HG03066 (cell line): ENCODE data around the gene RAPGEF3.

Source experiments
- ATAC-seq: cut with Tn5 transposase; IDR thresholded peaks from one replicate; pipeline ENCODE4 v1.9.1; 2021; ENCODE audit warnings: low read depth; ENCODE audit not compliant: unreplicated experiment

Gene RAPGEF3

DNA sequence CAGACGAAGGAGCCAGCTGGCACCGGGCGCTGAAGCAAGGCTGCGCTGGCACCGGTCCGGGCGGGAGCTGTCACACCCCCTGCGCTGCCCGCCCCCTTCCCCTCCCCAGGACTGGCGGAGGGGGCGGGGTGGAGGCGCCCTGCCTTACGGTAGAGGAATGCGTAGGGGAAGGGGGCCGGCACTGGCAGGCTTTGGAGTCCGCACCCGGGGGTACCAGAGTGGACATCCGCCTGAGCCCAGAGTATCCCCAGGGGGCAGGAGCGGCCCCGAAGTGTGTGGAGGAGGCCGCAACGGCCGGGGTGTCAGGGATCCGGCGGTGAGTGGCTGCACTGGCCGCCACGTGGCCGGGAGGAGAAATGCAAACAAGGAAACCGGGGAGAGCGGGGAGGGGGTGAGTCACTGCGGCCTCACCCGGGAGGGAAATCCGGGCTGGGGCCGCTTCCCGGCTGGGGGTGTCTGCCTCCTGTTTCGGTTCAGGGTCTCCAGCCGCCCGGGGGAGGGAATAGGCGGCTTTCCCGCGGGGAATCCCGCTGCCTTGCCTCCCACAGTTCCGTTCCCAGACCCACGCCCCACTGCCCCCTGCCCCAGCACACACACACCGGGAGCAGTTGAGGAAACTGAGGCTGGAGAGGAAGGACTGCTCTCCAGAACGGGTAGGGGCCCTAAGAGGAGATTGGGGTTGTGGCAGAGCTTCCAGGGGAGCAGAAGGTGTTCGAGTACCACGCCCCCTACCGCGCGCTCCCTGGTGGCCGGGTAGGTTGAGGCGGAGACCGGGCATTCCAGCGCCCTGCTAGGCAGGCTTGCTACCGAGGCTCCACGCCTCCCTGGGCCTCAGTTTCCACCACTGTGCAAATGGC, at the start of gene RAPGEF3:
Gene RAPGEF3 (minus strand): TSS at position 47 of the 857 bp plus-strand sequence. CDS start 324 bp downstream, outside the sequence.
- ATAC-seq, result peak; percentile 41

DNA sequence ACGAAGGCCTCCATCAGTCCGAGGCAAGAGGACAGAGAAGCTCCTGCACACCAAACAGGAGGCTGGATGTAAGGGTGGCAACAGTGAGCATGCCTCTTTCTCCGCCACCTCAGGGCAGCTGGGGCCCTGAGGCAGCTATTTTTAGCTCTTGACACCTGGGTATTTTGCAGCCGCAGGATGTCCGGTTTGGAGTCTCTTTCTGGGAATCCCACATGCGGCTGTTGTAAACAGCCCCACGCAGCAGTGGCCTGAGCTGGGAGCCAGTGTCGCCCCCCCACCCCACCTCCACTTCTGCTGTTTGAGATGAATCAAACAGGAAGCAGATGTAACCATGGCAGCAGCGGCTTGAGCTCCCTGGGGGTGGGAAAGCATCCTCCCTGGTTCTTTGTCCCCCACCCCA, 49.4 kb upstream of the RAPGEF3 start:
- ATAC-seq, result peak; percentile 29

DNA sequence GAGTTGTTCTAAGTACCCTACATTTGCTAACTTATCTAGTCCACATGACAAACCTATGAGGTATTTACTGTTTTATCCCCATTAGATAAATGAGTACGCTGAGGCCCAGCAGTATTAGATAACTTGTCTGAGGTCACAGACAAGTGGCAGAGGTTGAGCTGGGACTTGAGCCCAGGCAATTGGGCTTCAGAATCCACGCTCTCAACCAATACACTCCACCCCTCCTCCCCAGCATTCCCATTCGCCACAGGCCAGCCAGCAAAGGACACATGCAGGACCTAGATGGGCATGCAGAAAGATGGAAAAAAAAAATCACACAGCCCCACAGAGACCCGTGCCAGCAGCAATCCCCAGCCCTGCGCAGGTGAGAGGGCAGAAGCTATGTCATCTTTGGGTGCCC, 48.7 kb upstream of the RAPGEF3 start:
- no peak for ATAC-seq

DNA sequence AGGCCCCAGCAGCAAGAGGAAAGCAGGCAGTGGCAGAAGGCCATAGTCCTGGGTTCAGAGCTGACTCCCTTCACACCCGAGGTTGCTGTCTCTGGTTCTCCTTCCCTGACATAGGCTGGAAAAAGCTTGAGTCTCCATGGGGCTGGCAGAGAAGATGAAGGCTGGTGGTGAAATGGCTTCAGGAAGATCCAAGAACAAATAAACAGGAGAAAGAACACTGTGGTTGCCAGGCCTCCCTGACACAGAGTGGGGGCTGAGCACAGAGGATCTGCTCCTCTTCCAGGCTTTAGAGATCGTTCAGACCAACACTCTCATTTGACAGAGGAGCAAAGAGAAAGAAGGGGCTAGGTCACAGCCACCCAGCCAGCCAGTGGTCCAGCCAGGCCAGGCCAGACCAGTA, 46.7 kb upstream of the RAPGEF3 start:
- ATAC-seq, result no peak

DNA sequence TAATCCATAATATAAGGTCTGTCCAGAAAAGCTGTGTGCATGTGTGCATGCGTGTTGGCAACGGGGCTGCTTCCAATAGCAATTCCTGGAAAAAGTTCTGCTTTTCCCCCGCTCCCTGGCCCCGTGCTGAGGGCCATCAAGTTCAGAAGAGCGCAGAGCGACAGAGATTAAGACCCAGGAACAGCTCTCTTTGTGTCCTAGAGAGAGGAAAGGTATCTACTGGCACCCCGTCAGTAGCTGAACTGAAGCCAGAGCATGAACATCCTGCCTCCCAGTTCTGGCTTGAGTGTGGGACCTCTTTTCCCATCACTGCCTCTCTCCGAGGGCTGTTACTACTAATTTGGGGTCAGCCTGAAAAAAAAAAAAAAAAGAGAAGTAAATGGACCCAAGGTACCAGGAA, 45.5 kb upstream of the RAPGEF3 start:
- no peak for ATAC-seq

DNA sequence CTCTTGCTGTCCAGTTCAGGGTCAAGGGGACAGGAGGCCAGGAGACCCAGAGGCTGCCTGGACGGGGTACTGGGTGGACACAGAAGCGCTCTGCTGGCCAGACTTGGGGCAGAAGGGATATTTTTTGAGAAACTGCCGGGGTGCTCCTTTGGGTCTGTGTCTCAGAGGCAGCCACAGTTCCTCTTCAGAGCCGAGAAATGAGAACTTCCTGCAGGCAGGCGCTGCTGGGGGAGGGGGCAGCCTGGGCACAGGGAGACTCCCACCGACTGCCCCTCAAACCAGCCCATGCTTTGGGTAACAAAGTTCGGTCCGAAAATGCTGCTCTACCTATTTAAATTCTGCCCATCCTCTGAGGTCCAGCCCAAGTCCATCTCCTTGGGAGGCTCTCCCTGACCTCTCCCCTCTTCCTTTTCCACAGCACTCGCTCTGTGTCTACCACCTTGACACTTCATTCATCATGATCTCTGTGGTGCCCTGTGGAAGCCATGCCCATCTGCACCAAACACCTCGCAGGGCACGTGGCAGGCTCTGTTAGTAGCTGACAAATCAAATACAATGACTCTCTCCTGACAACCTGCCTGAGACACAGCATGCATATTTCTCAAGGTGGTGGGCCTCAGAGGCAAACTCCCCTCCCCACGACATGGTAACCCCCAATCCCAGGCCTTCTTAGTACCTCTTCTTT, 44.7 kb upstream of the RAPGEF3 start:
- ATAC-seq, result no peak

GRCh38 chr12:47802312-47802711, 43.6 kb upstream of the RAPGEF3 start:
- ATAC-seq, result no peak

GRCh38 chr12:47801904-47802246, 43.2 kb upstream of the RAPGEF3 start:
- ATAC-seq, result no peak

DNA sequence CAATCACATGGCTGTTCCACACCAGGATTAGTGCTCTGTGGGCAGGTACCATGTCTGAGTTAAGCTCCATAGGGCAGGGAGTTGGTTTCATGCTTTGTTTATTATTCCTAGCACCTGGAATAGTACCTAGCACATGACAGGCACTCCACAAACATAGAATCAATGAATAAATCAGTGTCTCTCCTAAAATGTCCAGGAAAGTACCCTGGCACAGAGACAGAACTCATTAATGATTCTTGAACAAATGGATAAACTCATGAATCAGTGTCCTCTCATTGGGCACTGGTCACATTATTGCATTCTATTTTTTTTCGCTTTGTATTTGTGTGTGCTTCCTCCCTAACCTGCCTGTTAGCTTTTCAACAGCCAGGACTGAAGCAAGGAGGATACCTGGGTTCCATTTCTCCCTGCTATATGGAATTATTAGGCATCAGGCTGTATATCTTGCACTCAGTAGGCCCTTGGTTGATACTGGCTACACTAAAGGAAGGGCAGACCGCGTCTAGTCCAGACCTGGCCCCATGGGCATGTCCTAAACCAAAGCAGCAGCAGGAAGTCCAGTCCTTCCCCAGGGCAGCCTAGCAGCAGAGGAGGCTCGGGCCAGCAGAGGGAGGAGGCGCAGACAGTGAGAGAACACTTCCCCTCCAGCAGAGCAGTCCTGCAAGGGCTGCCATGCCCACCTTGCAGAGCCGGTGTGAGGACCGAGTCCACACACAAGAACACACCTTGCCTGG, 42.7 kb upstream of the RAPGEF3 start:
- ATAC-seq, result no peak

DNA sequence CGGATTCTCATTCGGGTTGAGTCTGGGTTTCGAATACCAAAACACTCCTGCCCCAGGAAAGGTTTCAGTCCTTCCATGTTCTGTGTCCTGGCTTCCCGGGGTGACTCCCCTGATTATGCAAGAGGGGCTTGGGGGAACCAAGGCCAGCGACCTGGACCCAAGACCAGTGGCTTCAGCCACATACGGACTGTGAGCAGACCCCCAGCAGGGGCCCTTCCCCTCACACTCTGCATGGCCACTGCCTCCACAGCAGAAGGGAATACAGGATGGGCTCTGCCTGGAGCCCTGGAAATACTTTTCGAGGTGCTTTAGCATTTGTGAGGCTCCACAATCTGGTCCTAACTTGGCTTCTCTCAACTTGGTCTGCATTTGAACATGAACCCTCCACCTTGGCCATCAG, 41.9 kb upstream of the RAPGEF3 start:
- no peak for ATAC-seq

DNA sequence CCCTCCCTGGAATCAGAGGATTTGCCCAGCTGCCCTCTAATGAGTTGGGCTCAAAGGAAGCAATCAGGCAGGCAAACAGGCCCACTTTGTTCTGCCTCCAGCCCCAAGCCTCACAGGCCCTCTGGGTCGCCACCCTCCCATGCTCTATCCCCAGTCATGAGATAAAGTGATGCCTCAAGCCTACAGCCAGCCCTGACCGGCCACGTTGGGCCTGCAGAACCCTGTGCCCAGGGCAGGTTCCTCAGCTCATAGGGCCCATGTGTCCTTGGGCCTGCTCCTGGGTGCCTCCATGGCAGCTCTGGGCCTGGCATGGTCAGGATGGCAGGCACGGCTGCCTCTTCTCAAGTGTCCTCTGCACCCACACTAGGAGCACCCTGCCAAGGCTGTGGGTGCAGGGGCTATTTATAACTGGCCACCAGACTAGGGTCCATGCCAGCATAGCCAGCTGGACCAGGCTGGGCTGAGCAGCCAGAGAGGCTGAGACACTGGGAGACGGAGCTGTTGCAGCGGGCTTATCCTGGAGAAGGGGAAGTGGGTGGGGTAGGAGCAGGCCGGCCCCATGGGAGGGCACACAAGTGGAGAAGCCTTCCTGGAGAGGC, 40.8 kb upstream of the RAPGEF3 start:
- no peak for ATAC-seq

DNA sequence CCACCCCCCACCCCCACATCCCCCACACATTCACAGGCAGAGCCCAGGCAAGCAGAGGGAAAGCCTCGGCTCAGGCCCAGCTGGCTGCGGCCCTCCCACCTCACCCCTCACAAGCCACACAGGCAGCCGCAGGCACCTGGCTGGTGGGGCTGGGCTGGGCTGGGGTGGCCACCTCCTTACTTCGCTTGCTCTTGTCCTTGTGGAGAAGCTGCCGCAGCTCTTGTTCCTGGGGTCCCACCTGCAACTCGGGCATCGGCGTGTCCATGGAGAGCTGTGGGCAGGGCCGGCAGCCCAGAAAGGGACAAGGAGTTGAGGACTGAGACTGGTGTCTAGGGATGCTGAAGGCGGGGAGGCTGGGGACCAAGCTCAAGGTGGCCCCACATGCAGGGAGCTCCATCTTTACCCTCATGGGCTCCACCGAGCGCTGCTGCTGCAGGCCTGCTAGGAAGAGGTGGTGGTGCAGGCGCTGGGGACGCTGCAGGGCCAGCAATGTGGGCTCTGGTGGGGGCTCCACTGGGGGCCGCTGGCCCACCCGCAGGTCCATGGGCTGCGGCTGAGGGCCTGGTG, 39.8 kb upstream of the RAPGEF3 start:
- ATAC-seq, result no peak

GRCh38 chr12:47797441-47797840, 38.8 kb upstream of the RAPGEF3 start:
- peak; percentile 66 for ATAC-seq

DNA sequence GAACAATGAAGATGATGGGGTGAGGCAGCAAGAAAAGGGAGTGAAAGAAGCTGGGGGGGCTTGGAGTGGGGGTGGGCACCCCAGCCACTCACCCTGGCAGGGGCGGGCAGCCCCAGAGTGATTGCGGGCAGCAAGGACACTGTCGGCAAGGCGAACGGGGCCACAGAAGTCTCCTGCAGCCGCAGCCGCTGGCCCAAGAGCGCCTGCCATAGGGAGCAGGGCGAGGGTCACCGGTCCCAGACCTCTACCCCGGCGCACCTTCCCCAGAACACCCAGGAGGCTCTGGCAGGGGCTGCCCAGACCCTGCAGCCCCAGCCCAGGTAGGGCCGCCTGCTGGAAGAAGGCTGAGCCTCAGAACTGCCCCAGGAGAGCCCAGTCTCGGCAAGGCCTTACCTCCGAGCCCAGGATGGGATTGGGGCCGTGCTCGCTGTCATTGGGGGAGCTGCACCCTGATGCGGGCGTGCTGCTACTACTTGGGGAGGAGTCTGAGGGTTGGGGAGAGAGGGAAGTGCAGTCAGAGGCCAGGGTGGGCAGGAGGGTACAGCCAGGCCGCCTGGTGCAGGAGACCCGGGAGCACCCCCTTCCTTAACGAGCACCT, 37.2 kb upstream of the RAPGEF3 start:
- no peak for ATAC-seq

- no peak for ATAC-seq
These were observed 36.6 kb upstream of the RAPGEF3 start for GRCh38 chr12:47795121-47795813.

- no peak for ATAC-seq
These were observed 36.0 kb upstream of the RAPGEF3 start for GRCh38 chr12:47794679-47795078.

DNA sequence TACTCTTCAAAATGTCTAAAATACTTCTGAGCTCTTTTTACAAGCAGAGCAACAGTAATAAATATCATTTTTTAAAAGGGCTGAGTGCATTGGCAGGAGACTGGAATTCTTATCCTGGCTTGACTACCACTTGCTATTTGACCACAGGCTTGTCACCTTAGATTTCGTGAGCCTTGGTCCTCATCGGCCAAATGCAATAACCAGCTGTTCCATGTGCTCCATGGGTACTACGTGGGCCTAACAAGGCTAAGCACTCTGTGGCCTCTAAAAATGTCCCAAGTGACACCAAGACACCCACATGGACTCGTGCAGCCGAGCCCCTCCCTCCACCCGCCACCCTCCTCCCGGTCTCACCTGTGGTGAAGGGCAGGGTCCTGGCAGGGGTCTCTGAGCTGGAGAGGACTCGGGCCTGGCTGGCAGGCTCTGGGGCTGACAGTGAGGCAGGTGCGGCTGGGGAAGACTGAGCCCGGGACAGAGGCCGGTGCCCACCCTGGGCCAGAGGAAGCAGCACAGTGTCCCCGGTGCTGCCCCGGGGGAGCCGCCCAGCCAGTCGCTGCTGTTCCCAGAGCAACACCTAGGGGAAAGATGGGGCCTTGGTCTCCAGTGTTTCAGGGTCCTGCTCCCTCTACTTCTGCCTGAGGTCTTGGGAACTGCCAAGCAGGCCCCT, 34.5 kb upstream of the RAPGEF3 start:
- no peak for ATAC-seq

GRCh38 chr12:47791874-47792273, 33.2 kb upstream of the RAPGEF3 start:
- ATAC-seq, result no peak

GRCh38 chr12:47791351-47791746, 32.7 kb upstream of the RAPGEF3 start:
- no peak for ATAC-seq
